ENCODE data around the gene LRPAP1.
"Not testable (repeated sequence)": the region's sequence is repeated elsewhere in the genome, so short reads cannot be mapped to it uniquely, and the experiment has no call there.

DNA sequence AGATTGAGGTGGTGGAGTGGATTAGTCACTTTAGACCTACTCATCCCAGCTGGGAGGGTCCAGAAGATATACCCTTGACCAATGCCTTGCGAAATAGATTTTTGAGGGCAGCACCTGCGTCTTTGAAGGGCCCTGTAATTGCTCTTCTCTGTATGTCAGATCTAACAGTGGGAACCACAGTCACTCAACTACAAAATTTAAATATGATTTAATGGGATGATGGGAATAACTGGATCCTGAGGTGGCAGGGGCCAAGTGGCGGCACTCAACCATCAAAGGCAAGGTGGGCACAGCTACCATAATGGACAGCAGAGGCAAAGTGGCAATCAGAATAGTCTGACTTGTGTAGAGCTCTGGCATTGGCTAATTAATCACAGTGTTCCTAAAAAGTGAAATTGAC is 76.6 kb downstream of the LRPAP1 start:
- TF ChIP-seq EZH2phosphoT487 (IDR thresholded peaks at IDR 0.05; ENCODE audit: low read depth, severe bottlenecking, unreplicated experiment); CTCF (IDR thresholded peaks at IDR 0.05; ENCODE audit: poor library complexity); EZH2 (IDR thresholded peaks at IDR 0.05; ENCODE audit: borderline replicate concordance): not testable (repeated sequence)
